CD4-positive, alpha-beta T cell treated with Interleukin-4 for 1 hour (primary cell): Measurements from ENCODE around the gene ARTN.

ENCODE experiments used
- DNase-seq, 2 donors: peaks; one replicate each; pipeline ENCODE4 v3.0.0-alpha.2; 2020 to 2022

ARTN gene

DNA sequence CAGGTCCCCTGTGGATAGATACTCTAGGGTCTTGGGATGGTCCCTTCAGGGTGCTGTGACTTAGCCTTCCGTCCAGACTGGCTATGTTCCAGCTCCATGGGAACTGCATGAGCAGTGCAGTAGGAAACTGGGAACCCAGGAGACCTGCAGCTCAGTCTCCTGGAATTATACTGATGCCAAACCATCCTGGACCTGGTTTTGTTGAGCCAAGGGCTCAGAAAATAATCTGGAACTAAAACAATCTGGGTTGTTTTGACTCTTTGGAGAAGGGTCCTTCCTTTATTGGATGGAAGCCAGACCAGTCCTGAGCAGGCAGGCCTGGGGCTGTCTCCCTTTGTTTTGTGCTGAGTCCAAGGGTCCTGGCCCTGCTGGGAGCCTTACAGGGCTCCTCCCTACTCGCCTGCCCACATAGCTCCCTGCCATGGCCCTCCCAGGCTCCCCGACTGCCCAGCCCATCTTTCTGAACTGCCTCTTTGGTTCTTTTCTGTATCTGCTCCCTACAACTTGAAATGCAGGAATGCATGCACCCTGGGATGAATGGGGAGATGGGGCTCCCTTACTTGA is 14.4 kb downstream of the ARTN start:
- DNase-seq = no peak

- no peak for DNase-seq
Observed at GRCh38 chr1:43949678-43950077, 16.1 kb downstream of the ARTN start.

DNA sequence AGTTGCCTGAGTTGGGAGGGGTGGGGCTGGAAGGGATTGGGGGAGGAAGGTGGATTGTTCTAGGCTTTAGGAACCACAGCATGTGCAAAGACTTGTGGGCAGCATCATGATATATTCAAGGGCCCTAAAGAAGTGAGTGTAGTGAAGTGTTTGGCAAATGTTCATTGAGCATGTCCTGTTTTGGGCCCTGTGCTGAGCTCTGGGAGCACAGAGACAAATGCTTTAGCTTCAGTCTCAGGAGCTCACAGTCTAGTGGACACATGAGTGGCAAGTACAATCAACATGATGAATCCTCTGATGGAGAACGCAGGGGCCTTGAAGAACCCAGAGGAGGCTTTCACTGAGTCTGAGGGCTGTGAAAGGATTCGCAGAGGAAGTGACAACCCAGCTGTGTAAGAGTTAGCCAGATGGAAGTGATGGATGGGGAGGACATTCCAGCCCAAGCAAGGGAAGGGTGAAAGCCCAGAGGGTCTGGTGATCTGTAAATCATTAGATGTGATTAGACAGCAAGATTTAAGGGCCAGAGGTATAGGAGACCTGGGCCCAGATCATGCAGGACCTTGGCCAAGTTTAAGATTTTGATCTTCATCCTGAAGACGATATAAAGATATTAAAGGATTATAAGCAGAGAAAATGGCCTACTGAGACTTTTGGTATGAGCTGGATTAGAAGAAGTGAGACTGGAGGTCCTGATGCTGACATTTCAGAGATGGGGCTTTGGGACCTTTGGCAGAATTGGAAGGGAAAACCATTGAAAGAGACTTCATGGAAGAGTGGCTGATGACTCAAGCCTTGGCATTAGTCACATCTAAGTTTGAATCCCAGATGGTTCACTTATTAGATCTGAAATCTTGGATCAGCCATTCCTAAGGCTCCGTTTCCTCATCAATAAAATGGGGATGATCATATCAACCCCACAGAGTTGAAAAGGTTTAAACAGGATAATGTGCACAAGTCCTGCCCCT is 17.7 kb downstream of the ARTN start:
- DNase-seq = no peak

GRCh38 chr1:43952731-43953346 is 19.2 kb downstream of the ARTN start:
- DNase-seq = no peak

DNA sequence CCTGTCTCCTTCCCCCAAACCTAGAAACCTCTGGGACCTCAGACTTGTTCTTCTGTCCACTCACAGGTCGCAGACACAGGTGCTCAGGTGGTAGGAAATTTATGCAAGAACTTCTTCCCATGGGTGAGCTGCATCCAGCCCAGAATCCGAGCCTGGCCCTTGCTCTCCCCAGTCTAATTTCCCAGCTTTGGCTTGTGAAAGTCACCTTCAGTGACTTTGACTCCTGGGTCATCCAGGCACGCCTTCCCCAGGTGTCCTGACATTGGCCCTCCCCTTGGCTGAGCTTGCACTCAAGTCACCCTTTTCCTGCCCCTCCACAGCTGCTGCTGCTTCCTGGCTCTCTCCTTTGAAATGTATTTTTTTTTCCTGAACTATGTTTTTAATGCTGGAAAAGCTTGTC is 19.8 kb downstream of the ARTN start:
- DNase-seq = no peak

GRCh38 chr1:43954036-43954435 is 20.4 kb downstream of the ARTN start:
- DNase-seq = no peak

DNA sequence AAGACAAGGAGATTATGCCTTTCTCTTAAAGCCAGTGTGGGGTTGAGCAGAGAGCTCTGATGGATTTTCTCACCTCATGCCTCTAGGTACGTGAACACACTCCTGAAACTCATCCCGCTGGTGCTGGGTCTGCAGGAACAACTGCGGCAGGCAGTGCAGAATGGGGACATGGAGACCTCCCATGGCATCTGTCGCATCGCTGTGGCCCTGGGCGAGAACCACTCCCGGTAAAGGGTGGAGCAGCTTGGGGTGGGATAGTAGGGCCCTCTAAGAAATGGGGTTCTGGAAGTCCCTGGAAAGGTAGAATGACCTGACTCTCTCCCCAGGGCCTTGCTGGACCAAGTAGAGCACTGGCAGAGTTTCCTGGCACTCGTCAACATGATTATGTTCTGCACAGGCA is 22.6 kb downstream of the ARTN start:
- DNase-seq = no peak

GRCh38 chr1:43957407-43958040 is 23.9 kb downstream of the ARTN start:
- DNase-seq = no peak

DNA sequence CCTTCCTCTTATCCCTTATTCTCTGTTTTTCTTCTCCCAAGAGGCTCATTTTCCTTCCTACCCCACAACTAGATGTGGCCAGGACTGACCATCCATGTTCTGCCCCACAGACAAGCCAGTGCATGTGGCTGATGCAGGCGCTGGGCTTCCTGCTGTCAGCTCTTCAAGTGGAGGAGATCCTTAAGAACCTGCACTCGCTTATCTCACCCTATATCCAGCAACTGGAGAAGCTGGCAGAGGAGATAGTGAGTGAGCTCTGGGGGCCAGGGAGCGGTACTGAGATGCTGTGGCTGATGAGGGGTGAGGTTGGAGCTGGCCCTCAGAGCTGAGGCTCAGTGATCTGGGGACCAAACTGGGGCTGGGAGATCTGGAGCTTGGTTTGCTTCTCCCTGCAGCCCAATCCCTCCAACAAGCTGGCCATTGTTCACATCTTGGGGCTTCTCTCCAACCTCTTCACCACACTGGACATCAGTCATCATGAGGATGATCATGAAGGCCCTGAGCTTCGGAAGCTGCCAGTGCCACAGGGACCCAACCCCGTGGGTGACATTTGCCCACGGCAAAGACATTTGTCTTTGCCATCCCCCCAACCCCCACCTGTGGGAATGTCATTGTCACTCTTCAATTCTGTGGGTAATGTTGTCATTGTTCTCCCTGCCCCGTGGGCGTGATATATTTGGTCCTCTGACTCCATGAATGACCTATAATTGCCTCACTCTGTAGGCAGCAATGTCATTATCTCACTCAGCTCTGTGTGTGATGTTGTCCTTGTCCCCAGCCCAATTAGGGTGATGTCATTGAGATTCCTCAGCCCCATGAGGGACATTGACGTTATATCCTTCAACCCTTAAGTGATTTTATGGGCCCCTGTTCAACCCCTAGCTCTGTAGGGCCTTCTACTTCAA is 25.0 kb downstream of the ARTN start:
- DNase-seq = no peak

DNA sequence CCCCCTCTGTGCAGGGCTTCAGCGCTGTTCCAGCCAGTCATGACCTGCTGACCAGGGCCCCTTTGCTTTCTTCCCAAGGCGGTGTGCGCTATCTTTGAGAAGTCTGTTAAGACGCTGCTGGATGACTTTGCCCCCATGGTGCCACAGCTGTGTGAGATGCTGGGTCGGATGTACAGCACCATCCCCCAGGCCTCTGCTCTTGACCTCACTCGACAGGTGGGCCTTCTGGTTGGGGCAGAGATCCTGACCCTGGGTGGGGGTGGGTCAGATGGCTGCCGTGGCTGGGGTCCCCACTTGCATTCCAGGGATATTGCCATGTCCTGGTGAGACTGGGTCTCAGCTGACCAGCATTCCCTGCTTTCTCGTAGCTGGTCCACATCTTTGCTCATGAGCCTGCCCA is 27.2 kb downstream of the ARTN start:
- no peak for DNase-seq

- DNase-seq = no peak
Observed at GRCh38 chr1:43961692-43962091, 28.1 kb downstream of the ARTN start.

DNA sequence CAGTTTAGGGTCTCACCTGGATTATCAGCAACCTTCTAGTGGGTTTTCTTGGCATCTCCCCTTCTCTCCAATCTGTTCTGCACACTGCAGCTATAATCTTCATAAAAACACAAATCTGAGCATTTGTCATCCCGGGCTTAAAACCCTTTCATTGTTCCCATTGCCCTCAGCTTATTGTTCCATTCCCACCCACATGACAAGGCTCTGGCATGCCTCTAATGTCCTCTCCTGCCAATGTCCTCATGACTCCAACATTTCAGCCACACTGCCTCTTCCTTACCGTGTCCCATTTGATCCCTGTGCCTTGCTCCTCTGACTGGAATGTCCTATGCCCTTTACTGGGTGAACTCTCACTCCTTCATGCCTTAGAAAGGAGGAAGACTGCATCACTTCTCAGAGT is 28.7 kb downstream of the ARTN start:
- no peak for DNase-seq

DNA sequence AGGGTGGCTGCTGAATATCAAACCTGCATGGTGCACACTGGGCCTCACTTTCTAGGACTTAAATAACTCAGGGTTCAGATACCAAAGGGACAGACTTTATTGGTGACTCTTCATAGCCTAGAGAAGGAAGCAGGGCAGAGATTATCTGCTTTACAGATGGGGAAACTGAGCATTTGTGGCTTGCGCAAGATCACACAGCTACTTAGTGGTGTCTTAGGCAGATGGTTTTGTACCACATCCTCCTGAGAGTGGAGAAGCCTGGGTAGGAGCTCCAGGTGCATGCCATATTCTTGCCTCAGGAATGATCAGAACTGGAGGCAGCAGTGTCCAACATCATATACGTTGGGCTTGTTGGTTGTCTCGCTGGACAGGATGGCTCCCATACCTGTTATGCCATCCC is 29.4 kb downstream of the ARTN start:
- no peak for DNase-seq

GRCh38 chr1:43963890-43964289 is 30.3 kb downstream of the ARTN start:
- DNase-seq = no peak

DNA sequence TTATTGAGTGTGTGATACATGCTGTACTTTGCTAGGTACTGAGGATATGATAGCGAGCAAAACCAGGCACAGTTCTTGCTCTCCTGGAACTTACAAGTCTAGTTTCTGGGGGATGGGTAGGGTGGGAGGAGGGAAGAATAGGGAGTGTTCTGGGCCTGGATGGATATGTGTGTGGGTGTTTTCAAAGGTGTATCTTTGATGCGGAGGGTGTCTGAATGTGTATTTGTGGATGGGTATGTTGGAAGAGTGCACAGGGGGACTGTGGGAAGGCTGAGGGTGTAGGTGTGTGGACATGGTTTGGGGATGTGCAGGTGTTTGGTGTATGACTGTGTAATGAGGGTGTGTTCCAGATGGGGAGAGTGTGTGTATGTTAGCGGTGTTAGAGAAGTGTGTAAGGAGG is 31.7 kb downstream of the ARTN start:
- no peak for DNase-seq

GRCh38 chr1:43968348-43968948 is 34.8 kb downstream of the ARTN start:
- peak in 1 of 2 donors; percentile 27 for DNase-seq

DNA sequence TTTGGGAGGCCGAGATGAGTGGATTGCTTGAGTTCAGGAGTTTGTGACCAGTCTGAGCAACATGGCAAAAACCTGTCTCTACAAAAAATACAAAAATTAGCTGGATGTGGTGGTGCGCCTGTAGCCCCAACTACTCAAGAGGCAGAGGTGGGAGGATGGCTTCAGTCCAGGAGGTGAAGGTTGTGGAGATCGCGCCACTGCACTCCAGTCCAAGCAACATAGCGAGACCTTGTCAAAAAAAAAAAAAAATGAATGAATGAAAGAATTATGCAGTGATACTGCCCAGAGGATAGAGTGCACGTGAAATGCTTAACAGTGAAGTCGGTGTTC is 35.8 kb downstream of the ARTN start:
- no peak for DNase-seq

GRCh38 chr1:43969746-43970466 is 36.3 kb downstream of the ARTN start, which contains the start of gene DPH2:
DPH2 (plus strand) TSS chr1:43970010; CDS start chr1:43970176, 166 bp downstream.
- peak; percentile 96 to 97 for DNase-seq

GRCh38 chr1:43970502-43970901 is 36.9 kb downstream of the ARTN start:
- DNase-seq = no peak

- no peak for DNase-seq
Observed at GRCh38 chr1:43970911-43971310, 37.3 kb downstream of the ARTN start.

- no peak for DNase-seq
Observed at GRCh38 chr1:43971336-43971980, 37.9 kb downstream of the ARTN start.
